Left ventricle myocardium inferior (tissue), 1 donor: Measurements from ENCODE around the gene SRBD1. TPM values are rescaled to one million over a fixed set of nuclear protein-coding genes. Genes with fewer than 3 reads are reported as not detected.

Experiments used
- DNase-seq: peaks from one replicate; pipeline ENCODE4 v3.0.0-alpha.2; 2020
- H3K27ac ChIP-seq: fragments of 200-600 bp; replicated peaks from 2 replicates; pipeline ENCODE4 v1.8.0; 2021
- H3K27me3 ChIP-seq: fragments of 200-600 bp; 2 replicates; pipeline ENCODE4 v1.8.0; 2021; ENCODE audit warnings: low read depth
- H3K36me3 ChIP-seq: fragments of 200-600 bp; 2 replicates; pipeline ENCODE4 v1.8.0; 2021
- H3K4me1 ChIP-seq: fragments of 200-600 bp; 2 replicates; pipeline ENCODE4 v1.8.0; 2021
- H3K4me3 ChIP-seq: fragments of 200-600 bp; 2 replicates; pipeline ENCODE4 v1.8.0; 2021; ENCODE audit warnings: mild to moderate bottlenecking, moderate library complexity
- H3K9me3 ChIP-seq: fragments of 200-600 bp; replicated peaks from 2 replicates; pipeline ENCODE4 v1.8.0; 2021
- CTCF ChIP-seq: fragments of 200-600 bp; IDR thresholded peaks from 2 replicates; pipeline ENCODE4 v1.8.0; 2021; ENCODE audit warnings: antibody characterized with exemption, mild to moderate bottlenecking, borderline replicate concordance
- intact Hi-C: fragments of 100-400 bp; cut with micrococcal nuclease; formaldehyde crosslinking; loops from one replicate; pipeline ENCODE4 v1.11.0; 2022
- total RNA-seq: library from RNA; stranded (reverse); fragmentation: NEBNext Ultra II Directional; extraction: Animal tissue kit (Norgen Biotek cat#: 25700); gene quantifications from one replicate; pipeline ENCODE4 v1.2.1, GENCODE V29; 2021
- donor health status: DM: no; HTN: yes; CAD: no; lungs with severe emphysema.

Gene SRBD1
- total RNA-seq, 1 donor from 2014 or later: 11.8 TPM

- DNase-seq: no peak
- Histone ChIP-seq H3K27me3 (no peaks in the 10 kb centered on the region), H3K4me1 (peaks cover 18% of the 10 kb centered on the region), H3K4me3 (no peak overlapping the region), H3K27ac (no peak overlapping the region), H3K9me3 (no peaks in the 10 kb centered on the region), H3K36me3 (no peaks in the 10 kb centered on the region)
- intact Hi-C loops: no loop called here
- no peak for TF ChIP-seq CTCF
These were observed 153.7 kb downstream of the SRBD1 start for GRCh38 chr2:45457211-45457945.

- Histone ChIP-seq H3K4me3 (no peak overlapping the region), H3K27ac (no peak overlapping the region)
These were observed 158.2 kb downstream of the SRBD1 start for GRCh38 chr2:45452866-45453265.

GRCh38 chr2:45450634-45451033, 160.4 kb downstream of the SRBD1 start:
- no peak overlapping the region for H3K4me3 ChIP-seq
- no peak overlapping the region for H3K27ac ChIP-seq
- no peaks in the 10 kb centered on the region for H3K36me3 ChIP-seq
- no peak for TF ChIP-seq CTCF
- no peaks in the 10 kb centered on the region for H3K9me3 ChIP-seq
- intact Hi-C loops: no loop called here
- H3K4me1 ChIP-seq: no peaks in the 10 kb centered on the region
- H3K27me3 ChIP-seq: no peaks in the 10 kb centered on the region
- no peak for DNase-seq

More at GRCh38 chr2:45452866-45453265, 158.2 kb downstream of the SRBD1 start:
- Histone ChIP-seq H3K9me3 (no peaks in the 10 kb centered on the region), H3K4me1 (no peaks in the 10 kb centered on the region), H3K36me3 (no peaks in the 10 kb centered on the region), H3K27me3 (no peaks in the 10 kb centered on the region)
- TF ChIP-seq CTCF: no peak
- intact Hi-C loops: no loop called here
- peak; percentile 18 for DNase-seq

GRCh38 chr2:45448217-45448616, 162.8 kb downstream of the SRBD1 start:
- intact Hi-C loops: no loop called here
- Histone ChIP-seq H3K4me1 (no peaks in the 10 kb centered on the region), H3K27me3 (no peaks in the 10 kb centered on the region), H3K27ac (no peak overlapping the region), H3K36me3 (no peaks in the 10 kb centered on the region), H3K9me3 (no peaks in the 10 kb centered on the region), H3K4me3 (no peak overlapping the region)
- DNase-seq: no peak
- no peak for TF ChIP-seq CTCF

GRCh38 chr2:45446016-45446415, 165.1 kb downstream of the SRBD1 start:
- Histone ChIP-seq H3K27ac (no peak overlapping the region), H3K4me3 (no peak overlapping the region), H3K9me3 (no peaks in the 10 kb centered on the region), H3K36me3 (no peaks in the 10 kb centered on the region), H3K4me1 (no peaks in the 10 kb centered on the region), H3K27me3 (no peaks in the 10 kb centered on the region)
- intact Hi-C loops: no loop called here
- no peak for TF ChIP-seq CTCF
- DNase-seq: no peak
